ENCODE results near the gene IQSEC2. TPM values are rescaled to one million over a fixed set of nuclear protein-coding genes. Genes with fewer than 3 reads are reported as not detected.

Gene IQSEC2
- total and polyA plus RNA-seq, 9 of the 15 experiments (the other 6 are each of a cell fraction or from before 2014, with no cell fraction given), result 2.7 to 41.8 (median 20.1) TPM

DNA sequence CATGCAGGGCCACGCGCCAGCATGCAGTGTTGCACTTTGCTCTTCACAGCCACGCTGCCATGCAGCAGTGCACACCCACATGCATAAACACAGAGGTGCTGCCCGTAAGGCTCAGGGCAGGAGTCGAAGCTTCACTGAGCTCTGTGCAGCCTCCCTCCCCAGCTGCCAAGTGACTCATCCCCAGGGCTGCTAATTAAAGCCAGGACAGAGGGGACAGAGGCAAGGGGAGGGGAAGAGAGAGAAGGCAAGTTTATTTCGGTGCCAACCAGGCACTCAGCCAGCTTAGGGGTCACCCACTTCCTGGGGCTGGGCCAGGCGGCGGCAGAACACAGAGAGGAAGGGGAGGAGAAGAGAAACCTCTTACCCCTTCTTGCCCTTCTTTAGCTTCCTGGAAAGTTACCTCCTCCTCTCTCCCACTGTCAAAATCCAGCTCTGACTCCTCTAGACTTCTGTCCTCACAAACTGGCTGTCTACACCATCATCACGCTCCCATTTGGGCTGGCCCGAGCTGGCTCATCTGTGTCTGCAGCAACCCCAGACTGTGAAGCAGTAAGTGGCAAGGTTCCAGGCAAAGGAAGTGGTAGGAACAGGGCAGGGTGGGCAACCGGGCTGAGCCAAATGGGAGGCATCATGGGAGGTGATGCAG, 6.2 kb upstream of the IQSEC2 start:
- Histone ChIP-seq H3K4me1 (replicated peaks in 1 of 2; ENCODE audit: control insufficient read depth in 2 of 2, insufficient read depth in 2 of 2, low read length in 2 of 2) (peaks cover 0 to 13% of the 10 kb centered on the region in 2 experiments; a peak in 2 of 5 replicates), H3K27ac (ENCODE audit: extremely low read depth, low read depth, low read length) (no peak overlapping the region), H3K27me3 (ENCODE audit: control insufficient read depth in 2 of 2, insufficient read depth in 2 of 2, low read length in 2 of 2) (no peaks in the 10 kb centered on the region), H3K9ac (ENCODE audit: insufficient read depth in 1 of 2, low read depth in 2 of 2, low read length in 2 of 2) (peak overlapping the region in 1 of 2 experiments; percentile 64; a peak in 2 of 4 replicates), H3K79me2 (ENCODE audit: control insufficient read depth, insufficient read depth, low read length) (no peaks in the 10 kb centered on the region), H2AFZ (ENCODE audit: low read depth, low read length) (no peak overlapping the region), H4K20me1 (replicated peaks; ENCODE audit: control insufficient read depth, insufficient read depth, low read length) (no peaks in the 10 kb centered on the region), H3K9me1 (ENCODE audit: control insufficient read depth, insufficient read depth, low read length) (no peaks in the 10 kb centered on the region), H3K4me2 (ENCODE audit: insufficient read depth, low read length) (no peak overlapping the region), H3K9me3 (replicated peaks; ENCODE audit: control insufficient read depth, insufficient read depth, low read depth, low read length) (no peaks in the 10 kb centered on the region), H3K36me3 (ENCODE audit: control insufficient read depth, insufficient read depth, low read length) (no peaks in the 10 kb centered on the region), H3K4me3 (no peak overlapping the region)
- no peak for ATAC-seq
- 28% methylated on average over 6 of the region's 11 CpGs for WGBS (ENCODE audit: insufficient coverage, low coverage, missing lambda C conversion rate)
- FAIRE-seq, result no peak
- TF ChIP-seq NCOR1 (IDR thresholded peaks at IDR 0.05), result no peak
- in situ Hi-C loops (cut with MboI) (no loop called here), intact Hi-C loops (cut with micrococcal nuclease) (no loop called here)
- BruUV-seq (replicated peaks), result no TSS peak
- ChIA-PET CTCF (ENCODE audit: low intra/inter-chr PET ratio) (no interaction called here), POLR2A (no interaction called here)
- no peak for DNase-seq (ENCODE audit: extremely low read depth in 1 of 4, low spot score in 3 of 4)

DNA sequence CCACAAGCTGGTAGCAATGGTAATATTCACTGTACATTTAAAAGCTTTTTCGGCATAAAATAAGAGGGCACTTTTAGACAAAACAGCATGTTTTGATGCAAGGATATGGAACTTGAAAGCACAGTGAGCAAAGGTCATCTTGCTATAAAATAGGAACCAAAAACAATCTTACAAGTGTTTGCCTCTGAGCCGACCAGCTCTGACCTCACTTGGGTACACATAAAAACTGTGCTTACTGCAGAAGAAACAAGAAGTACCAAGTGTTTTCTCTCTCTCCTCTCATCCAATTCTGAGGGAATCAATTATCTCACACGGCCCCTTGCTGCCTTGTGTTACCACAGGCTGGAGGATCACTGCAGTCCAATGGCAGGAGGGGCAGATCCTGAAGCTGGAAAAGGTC, 4.8 kb upstream of the IQSEC2 start:
- Histone ChIP-seq H3K4me3 (no peak overlapping the region), H3K27me3 (ENCODE audit: control insufficient read depth in 2 of 2, insufficient read depth in 2 of 2, low read length in 2 of 2) (no peaks in the 10 kb centered on the region), H3K4me2 (ENCODE audit: insufficient read depth, low read length) (no peak overlapping the region), H2AFZ (ENCODE audit: low read depth, low read length) (no peak overlapping the region), H3K27ac (ENCODE audit: extremely low read depth, low read depth, low read length) (no peak overlapping the region), H3K9me1 (ENCODE audit: control insufficient read depth, insufficient read depth, low read length) (no peaks in the 10 kb centered on the region), H3K79me2 (ENCODE audit: control insufficient read depth, insufficient read depth, low read length) (peaks cover 3% of the 10 kb centered on the region; the same call in 2 of the 3 replicates), H4K20me1 (replicated peaks; ENCODE audit: control insufficient read depth, insufficient read depth, low read length) (no peaks in the 10 kb centered on the region), H3K4me1 (replicated peaks in 1 of 2; ENCODE audit: control insufficient read depth in 2 of 2, insufficient read depth in 2 of 2, low read length in 2 of 2) (peaks cover 8 to 24% of the 10 kb centered on the region in 2 experiments; a peak in 4 of 5 replicates), H3K36me3 (ENCODE audit: control insufficient read depth, insufficient read depth, low read length) (no peaks in the 10 kb centered on the region), H3K9ac (ENCODE audit: insufficient read depth in 1 of 2, low read depth in 2 of 2, low read length in 2 of 2) (no peak overlapping the region), H3K9me3 (replicated peaks; ENCODE audit: control insufficient read depth, insufficient read depth, low read depth, low read length) (no peaks in the 10 kb centered on the region)
- in situ Hi-C loops (cut with MboI) (no loop called here), intact Hi-C loops (cut with micrococcal nuclease) (no loop called here)
- WGBS (ENCODE audit: insufficient coverage, low coverage, missing lambda C conversion rate), result 44% methylated on average over 3 of the region's 3 CpGs
- no peak for DNase-seq (ENCODE audit: extremely low read depth in 1 of 4, low spot score in 3 of 4)
- FAIRE-seq, result no peak
- CTCF ChIA-PET (ENCODE audit: low intra/inter-chr PET ratio), result no interaction called here
- no TSS peak for BruUV-seq (replicated peaks)
- POLR2A ChIA-PET, result interaction anchor here (0.6 to 1.0 kb wide), 2 partner anchors 67 to 162 kb away, joined by 3 to 4 read pairs; no protein-coding TSS in a partner anchor
- no peak for ATAC-seq
- no peak for TF ChIP-seq BACH1 (tag; IDR thresholded peaks at IDR 0.05)
- no peak for TF ChIP-seq FOXP1 (CRISPR knock-in tag; IDR thresholded peaks at IDR 0.05)
- TF ChIP-seq CBX3 (IDR thresholded peaks at IDR 0.05; ENCODE audit: borderline replicate concordance in 1 of 2, low read length in 2 of 2), result no peak
- TF ChIP-seq RBM22 (IDR thresholded peaks at IDR 0.05; ENCODE audit: low read depth, low read length, poor library complexity, severe bottlenecking), result no peak
- TF ChIP-seq, protein P1, sequence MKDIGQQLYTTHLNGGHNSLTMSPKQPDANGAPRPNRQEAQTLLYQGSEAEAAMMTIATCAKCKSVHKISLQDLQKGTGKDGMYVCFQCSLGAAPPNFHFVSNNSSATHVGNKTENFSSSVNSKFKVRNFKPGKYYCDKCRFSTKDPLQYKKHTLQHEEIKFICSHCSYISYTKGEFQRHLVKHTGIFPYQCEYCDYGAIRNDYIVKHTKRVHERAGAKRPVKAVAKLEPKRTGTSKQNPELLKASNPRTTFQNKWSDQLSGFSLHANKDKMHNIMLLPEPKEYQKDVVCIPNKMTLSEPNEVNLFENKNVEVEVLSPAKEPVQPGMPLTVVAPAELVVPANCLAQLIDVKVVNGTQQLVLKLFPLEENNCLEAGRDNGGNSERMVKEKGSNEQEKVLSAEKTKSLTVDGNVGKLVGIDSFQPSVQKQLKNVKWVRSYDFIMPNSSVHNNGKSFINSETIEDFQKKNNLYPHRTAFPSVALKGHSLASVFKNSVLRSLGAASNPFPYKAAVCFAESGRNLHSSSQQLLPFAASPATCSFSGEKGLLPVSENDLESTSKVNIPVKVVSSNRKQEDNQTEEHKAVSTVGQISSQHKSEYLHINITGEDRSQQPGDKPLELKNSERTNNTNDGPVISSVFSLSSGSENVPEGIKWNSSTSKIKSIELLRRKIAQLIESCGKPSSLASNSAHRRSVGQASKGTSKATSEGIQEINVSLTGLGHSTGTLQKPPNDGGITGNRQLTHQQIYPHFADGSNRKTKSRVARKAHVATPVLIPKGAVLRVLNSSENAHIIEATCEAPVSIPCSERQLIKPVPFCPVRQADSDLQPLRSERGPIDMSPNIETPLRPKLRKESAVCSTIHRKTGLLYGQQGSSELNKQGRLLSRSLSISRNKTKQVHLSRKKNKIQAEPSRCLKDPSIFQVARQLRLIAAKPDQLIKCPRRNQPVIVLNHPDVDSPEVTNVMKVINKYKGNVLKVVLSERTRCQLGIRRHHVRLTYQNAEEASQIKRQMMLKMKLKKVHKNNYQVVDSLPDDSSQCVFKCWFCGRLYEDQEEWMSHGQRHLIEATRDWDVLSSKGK (CRISPR knock-in tag; IDR thresholded peaks at IDR 0.05), result no peak
- no peak for TF ChIP-seq PBX2 (CRISPR knock-in tag; IDR thresholded peaks at IDR 0.05; ENCODE audit: low read depth)
- TF ChIP-seq PBX2 (tag; conservative IDR thresholded peaks at IDR 0.05; ENCODE audit: low read depth), result no peak

Measured in K562 (cell line).